Lower leg skin (tissue), 3 donors: Measurements from ENCODE around the gene TCERG1L.

Experiments
- POLR2A ChIP-seq, 2 donors: fragments of 450-650 bp; IDR thresholded peaks; one replicate each; pipeline ENCODE4 v1.6.1; 2016 to 2017; ENCODE audit warnings: antibody characterized with exemption in 2 of 2, mild to moderate bottlenecking in 1 of 2, moderate library complexity in 1 of 2
- TF ChIP-seq, protein P1 (sequence below), 3 donors: fragments of 450-650 bp; IDR thresholded peaks; one replicate each; pipeline ENCODE4 v1.5.1; 2016; ENCODE audit warnings: antibody characterized with exemption in 3 of 3, mild to moderate bottlenecking in 3 of 3, moderate library complexity in 2 of 3

DNA sequence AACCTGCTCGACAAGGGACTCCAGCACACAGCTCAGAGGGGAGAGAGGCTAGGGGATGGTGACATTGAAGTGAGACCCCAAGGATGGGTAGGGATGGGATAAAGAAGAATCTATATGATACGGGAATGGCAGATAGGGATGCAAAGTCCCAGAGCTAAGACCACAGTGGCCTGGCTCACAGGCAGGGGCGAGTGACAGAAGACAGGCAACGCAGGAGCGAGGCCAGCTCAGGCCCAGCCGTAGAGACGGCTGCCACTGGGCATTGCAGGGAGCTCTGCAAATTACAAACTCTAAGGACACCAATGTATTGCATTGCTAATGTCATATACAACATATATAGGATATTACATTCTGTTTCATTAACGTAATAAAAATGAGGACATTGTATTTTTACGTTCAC is 131.4 kb downstream of the TCERG1L start:
- TF ChIP-seq, protein P1, sequence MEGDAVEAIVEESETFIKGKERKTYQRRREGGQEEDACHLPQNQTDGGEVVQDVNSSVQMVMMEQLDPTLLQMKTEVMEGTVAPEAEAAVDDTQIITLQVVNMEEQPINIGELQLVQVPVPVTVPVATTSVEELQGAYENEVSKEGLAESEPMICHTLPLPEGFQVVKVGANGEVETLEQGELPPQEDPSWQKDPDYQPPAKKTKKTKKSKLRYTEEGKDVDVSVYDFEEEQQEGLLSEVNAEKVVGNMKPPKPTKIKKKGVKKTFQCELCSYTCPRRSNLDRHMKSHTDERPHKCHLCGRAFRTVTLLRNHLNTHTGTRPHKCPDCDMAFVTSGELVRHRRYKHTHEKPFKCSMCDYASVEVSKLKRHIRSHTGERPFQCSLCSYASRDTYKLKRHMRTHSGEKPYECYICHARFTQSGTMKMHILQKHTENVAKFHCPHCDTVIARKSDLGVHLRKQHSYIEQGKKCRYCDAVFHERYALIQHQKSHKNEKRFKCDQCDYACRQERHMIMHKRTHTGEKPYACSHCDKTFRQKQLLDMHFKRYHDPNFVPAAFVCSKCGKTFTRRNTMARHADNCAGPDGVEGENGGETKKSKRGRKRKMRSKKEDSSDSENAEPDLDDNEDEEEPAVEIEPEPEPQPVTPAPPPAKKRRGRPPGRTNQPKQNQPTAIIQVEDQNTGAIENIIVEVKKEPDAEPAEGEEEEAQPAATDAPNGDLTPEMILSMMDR (IDR thresholded peaks at IDR 0.05) = no peak
- TF ChIP-seq POLR2A (IDR thresholded peaks at IDR 0.05) = no peak
